ENCODE measurements around the gene KCNC1.

KCNC1 gene

DNA sequence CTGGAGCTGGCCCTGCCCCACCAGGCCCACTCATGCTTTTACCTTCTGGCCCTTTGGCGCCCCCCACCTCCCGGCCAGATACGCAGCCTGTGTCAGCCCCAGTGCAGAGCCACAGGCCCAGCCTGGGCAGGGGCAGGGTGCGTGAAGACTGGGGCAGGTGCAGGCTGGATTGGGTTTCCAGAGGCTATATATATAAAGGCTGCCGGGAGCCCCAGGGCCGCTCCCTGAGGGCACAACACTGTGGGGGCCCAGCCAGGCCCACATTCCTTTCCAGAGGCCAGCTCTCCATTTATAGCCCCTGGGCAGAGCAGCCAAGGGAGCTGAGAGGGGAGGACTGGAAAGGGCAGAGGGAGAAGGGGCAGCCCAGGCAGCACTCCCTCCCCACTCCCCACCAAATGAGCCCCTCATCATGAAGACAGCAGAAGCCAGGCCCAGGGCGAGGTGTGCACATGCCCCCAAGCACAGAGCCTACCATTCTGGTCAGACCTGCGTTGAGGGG, 20.2 kb upstream of the KCNC1 start:
- no peaks in the 10 kb centered on the region for H3K79me2 ChIP-seq (ENCODE audit: insufficient read depth, low read length)
- no peaks in the 10 kb centered on the region for H4K20me1 ChIP-seq (ENCODE audit: insufficient read depth, low read length, poor library complexity, severe bottlenecking)
- H3K9me3 ChIP-seq (ENCODE audit: insufficient read depth, low read depth, low read length) = no peaks in the 10 kb centered on the region
- no peak overlapping the region for H2AFZ ChIP-seq (ENCODE audit: low read length)
- no peak overlapping the region for H3K9ac ChIP-seq (ENCODE audit: low read depth, low read length, poor library complexity, severe bottlenecking)
- no peaks in the 10 kb centered on the region for H3K36me3 ChIP-seq (ENCODE audit: insufficient read depth, low read length)
- no peaks in the 10 kb centered on the region for H3K4me1 ChIP-seq (ENCODE audit: insufficient read depth, low read length, poor library complexity, severe bottlenecking)
- no peak overlapping the region for H3K4me2 ChIP-seq (ENCODE audit: low read depth, low read length, poor library complexity, severe bottlenecking)
- no peaks in the 10 kb centered on the region for H3F3A ChIP-seq (ENCODE audit: low read depth)
- H3K27me3 ChIP-seq (ENCODE audit: insufficient read depth, low read length, poor library complexity, severe bottlenecking) = no peaks in the 10 kb centered on the region
- no peak overlapping the region for H3K4me3 ChIP-seq (ENCODE audit: low read length, poor library complexity, severe bottlenecking)
- no peaks in the 10 kb centered on the region for H3K9me2 ChIP-seq (replicated peaks; ENCODE audit: low read depth, low read length)
- TF ChIP-seq EZH2phosphoT487 (IDR thresholded peaks at IDR 0.05; ENCODE audit: borderline replicate concordance) = no peak
- TF ChIP-seq, protein P1, sequence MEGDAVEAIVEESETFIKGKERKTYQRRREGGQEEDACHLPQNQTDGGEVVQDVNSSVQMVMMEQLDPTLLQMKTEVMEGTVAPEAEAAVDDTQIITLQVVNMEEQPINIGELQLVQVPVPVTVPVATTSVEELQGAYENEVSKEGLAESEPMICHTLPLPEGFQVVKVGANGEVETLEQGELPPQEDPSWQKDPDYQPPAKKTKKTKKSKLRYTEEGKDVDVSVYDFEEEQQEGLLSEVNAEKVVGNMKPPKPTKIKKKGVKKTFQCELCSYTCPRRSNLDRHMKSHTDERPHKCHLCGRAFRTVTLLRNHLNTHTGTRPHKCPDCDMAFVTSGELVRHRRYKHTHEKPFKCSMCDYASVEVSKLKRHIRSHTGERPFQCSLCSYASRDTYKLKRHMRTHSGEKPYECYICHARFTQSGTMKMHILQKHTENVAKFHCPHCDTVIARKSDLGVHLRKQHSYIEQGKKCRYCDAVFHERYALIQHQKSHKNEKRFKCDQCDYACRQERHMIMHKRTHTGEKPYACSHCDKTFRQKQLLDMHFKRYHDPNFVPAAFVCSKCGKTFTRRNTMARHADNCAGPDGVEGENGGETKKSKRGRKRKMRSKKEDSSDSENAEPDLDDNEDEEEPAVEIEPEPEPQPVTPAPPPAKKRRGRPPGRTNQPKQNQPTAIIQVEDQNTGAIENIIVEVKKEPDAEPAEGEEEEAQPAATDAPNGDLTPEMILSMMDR (conservative IDR thresholded peaks at IDR 0.05; ENCODE audit: low read length) = peak; percentile 21; the same call in 1 of the 2 replicates

DNA sequence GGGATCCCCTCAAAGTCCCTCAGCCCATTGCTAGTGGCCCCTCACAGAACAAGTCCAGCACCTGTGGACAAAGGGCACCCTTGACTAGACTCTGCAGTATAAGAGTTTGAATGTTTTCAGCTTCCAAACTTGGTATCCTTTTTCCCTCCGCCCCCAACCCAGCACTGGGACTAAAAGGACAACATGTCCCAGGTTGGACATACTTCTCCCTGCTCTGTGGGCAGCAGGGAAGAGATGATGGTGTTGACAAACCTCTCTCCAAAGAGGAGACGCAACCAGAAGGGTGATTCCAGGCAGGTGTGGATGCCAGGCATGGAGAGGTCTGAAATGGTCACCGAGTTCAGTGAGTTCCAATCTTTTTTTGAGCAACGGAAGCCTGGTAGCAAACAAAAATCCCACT, 19.7 kb upstream of the KCNC1 start:
- Histone ChIP-seq H3K27me3 (ENCODE audit: insufficient read depth, low read length, poor library complexity, severe bottlenecking) (no peaks in the 10 kb centered on the region), H2AFZ (ENCODE audit: low read length) (no peak overlapping the region), H3K4me2 (ENCODE audit: low read depth, low read length, poor library complexity, severe bottlenecking) (no peak overlapping the region), H4K20me1 (ENCODE audit: insufficient read depth, low read length, poor library complexity, severe bottlenecking) (no peaks in the 10 kb centered on the region), H3K9me2 (replicated peaks; ENCODE audit: low read depth, low read length) (no peaks in the 10 kb centered on the region), H3K36me3 (ENCODE audit: insufficient read depth, low read length) (no peaks in the 10 kb centered on the region), H3K4me3 (ENCODE audit: low read length, poor library complexity, severe bottlenecking) (no peak overlapping the region), H3K4me1 (ENCODE audit: insufficient read depth, low read length, poor library complexity, severe bottlenecking) (no peaks in the 10 kb centered on the region), H3K9ac (ENCODE audit: low read depth, low read length, poor library complexity, severe bottlenecking) (no peak overlapping the region), H3K9me3 (ENCODE audit: insufficient read depth, low read depth, low read length) (no peaks in the 10 kb centered on the region), H3K79me2 (ENCODE audit: insufficient read depth, low read length) (no peaks in the 10 kb centered on the region), H3F3A (ENCODE audit: low read depth) (no peaks in the 10 kb centered on the region)
- TF ChIP-seq, protein P1 (conservative IDR thresholded peaks at IDR 0.05; ENCODE audit: low read length) = no peak
- no peak for TF ChIP-seq EZH2phosphoT487 (IDR thresholded peaks at IDR 0.05; ENCODE audit: borderline replicate concordance)

DNA sequence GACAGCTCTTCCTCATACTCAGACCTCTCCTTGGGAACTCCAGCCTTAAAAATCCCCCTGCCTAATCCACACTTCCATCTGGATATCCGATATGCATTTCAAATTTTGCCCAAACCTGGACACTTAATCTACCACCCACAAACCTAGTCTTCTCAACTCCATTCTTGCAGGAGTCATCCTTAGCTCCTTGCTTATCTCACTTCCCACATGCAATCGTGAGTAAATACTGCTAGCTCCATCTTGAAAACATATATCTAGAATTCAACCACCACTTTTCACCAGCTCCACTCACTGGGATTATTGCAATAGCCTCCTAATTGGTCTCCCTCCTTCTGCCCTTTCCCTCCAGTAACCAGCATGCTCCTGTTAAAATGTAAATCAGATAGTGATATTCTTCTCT, 17.8 kb upstream of the KCNC1 start:
- H3K4me3 ChIP-seq (ENCODE audit: low read length, poor library complexity, severe bottlenecking) = no peak overlapping the region
- no peaks in the 10 kb centered on the region for H3K79me2 ChIP-seq (ENCODE audit: insufficient read depth, low read length)
- no peaks in the 10 kb centered on the region for H3F3A ChIP-seq (ENCODE audit: low read depth)
- no peaks in the 10 kb centered on the region for H3K4me1 ChIP-seq (ENCODE audit: insufficient read depth, low read length, poor library complexity, severe bottlenecking)
- no peak overlapping the region for H2AFZ ChIP-seq (ENCODE audit: low read length)
- no peak overlapping the region for H3K4me2 ChIP-seq (ENCODE audit: low read depth, low read length, poor library complexity, severe bottlenecking)
- no peaks in the 10 kb centered on the region for H3K9me3 ChIP-seq (ENCODE audit: insufficient read depth, low read depth, low read length)
- H4K20me1 ChIP-seq (ENCODE audit: insufficient read depth, low read length, poor library complexity, severe bottlenecking) = no peaks in the 10 kb centered on the region
- no peak overlapping the region for H3K9ac ChIP-seq (ENCODE audit: low read depth, low read length, poor library complexity, severe bottlenecking)
- no peaks in the 10 kb centered on the region for H3K27me3 ChIP-seq (ENCODE audit: insufficient read depth, low read length, poor library complexity, severe bottlenecking)
- TF ChIP-seq, protein P1 (conservative IDR thresholded peaks at IDR 0.05; ENCODE audit: low read length) = no peak
- no peak for TF ChIP-seq EZH2phosphoT487 (IDR thresholded peaks at IDR 0.05; ENCODE audit: borderline replicate concordance)
- no peaks in the 10 kb centered on the region for H3K36me3 ChIP-seq (ENCODE audit: insufficient read depth, low read length)
- no peaks in the 10 kb centered on the region for H3K9me2 ChIP-seq (replicated peaks; ENCODE audit: low read depth, low read length)

Measured in Loucy (cell line).